HG02885 (cell line): ENCODE data around the gene EPB41L5.

ENCODE experiments used
- ATAC-seq: cut with Tn5 transposase; IDR thresholded peaks from one replicate; pipeline ENCODE4 v1.9.1; 2021; ENCODE audit warnings: mild to moderate bottlenecking; ENCODE audit not compliant: unreplicated experiment, poor library complexity

Gene EPB41L5

DNA sequence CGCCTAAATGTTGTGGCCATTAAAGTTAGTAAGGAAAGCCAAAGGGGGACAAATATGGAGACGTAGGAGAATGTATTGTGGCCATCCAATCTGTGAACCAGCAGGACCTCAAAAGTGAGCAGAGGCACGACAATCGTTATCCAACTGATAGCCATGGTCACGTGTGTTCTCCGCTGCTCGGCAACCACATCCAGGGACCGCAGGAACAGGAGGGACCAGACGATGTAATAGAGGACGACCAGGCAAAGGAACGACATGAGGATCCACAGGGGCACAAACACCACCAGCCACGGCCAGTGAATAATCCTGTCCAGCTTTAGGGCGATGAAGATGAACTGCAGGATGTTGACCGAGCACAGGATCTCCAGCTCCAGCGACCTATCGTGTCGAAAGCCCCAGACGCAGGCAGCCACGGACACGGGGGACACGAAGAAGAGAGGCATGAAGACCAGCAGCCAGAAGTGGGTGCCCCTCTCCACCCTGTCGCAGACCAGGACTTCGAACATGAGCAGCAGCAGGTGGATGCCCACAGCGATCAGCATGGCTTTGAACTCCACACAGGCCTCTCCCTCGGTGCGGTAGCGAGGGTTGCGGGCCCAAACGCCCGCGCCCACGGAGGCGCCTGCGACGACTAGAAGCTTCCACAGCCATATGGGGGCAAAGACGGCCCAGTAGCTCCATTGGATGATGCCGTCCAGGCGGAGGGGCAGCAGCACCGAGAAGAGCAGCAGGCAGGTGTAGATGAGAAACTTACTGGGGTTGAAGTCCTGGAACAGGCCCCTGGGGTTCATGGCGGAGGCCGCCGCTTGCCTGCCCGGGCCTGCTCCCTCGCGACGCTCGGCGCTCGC, 209.5 kb downstream of the EPB41L5 start:
- no peak for ATAC-seq

DNA sequence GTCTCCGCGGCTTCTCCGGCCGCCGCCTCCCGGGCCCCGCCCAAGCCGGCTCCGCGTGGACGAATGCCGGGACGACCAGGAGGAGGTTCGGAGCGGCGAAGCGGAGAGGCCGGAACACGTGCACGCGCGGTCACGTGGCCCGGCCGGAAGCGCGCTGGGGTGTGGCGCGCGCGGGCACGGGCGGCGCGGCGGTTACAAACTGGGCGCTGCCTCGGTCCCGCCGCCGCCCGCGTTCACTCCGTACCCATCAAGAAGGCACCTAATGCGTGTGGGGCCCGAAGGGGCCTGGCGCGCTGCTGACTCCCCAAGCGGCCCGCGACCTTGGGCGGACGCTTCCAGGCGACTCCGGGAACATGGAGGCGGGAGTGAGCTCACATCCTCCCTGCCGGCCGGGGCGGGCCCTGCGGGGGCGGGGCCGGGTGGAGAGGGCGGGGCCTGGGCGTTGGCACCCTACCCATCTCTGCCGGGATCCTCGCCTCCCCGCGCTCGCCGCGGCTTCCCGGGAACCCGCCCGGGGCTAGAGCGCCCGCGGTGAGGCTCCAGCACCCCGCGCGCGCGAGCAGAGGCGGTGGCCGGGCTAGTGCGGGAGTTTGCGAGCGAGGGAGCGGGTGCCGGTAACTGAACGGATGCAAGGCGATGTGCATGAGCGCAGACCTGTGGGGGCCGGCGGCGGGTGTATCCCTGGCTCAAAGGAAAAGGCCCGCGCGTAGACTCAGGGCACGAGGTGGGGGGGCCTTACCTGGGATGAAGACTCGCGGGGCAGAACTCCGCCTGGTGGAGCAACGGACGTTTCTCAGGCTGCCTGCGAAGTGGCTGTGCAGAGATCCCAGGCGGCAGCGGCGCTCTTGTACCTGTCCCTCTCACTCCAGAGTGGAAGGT, 210.4 kb downstream of the EPB41L5 start, which contains the start of gene TMEM185B:
Gene TMEM185B (minus strand): TSS at position 367 of the 879 bp plus-strand sequence. CDS start 424 bp downstream, outside the sequence.
- peak; percentile 90 for ATAC-seq

DNA sequence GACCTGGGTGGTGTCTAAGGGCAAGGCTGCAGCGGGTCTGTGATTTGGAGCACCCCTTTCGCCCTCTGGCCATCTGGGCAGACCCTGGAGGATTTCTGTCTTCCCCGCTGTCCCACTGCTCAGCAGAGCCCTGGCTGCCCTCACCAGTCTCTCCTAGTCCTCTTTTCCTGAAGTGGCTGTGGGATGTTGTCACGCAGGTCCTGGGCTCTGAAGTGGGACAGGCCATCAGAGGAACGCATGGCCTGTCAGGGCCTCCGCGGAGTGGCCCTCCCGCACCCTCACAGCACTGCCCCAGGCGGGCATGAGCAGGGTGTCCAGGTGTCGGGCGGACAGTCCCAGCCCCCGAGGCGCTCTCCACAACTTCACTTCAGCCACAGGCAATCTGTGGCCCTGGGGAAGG, 211.4 kb downstream of the EPB41L5 start:
- ATAC-seq = no peak

DNA sequence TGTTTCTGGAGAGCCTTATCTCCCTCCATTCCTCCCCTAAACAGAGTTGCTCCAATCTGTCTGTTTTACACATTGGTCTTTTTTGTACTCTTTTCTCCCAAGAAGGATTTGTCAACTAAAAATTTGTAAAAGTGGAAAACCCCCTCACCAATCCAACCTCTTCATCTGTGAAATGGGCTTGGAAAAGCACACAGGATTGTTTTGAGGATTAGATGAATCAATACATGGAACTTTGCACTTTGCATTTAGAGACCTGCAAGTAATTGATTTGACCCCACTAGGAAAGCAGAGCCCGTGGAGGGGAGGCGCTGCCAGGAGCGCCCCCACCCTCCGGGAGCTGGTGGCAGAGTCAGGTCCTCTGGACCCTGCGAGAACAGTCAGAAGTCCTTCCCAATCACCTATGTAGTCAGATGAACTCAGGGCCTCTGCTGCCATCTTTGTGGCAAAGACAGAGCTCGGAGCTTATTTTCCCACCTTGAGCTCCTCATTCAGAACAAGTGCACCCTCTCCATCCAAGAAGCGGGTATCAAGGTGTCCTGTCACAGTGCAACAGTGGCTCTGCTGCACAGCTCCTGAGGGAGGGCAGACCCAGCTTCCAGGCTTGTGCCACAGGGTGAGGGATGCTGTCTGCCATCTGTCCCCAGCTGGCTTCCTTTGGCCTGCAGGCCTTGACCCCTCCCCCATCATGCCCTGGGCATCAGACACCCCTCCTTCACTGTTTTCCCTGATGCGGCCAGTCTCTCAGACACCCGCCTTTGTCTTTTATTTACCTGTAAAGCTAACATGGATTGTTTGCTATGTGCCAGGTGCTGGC, 212.1 kb downstream of the EPB41L5 start:
- no peak for ATAC-seq

DNA sequence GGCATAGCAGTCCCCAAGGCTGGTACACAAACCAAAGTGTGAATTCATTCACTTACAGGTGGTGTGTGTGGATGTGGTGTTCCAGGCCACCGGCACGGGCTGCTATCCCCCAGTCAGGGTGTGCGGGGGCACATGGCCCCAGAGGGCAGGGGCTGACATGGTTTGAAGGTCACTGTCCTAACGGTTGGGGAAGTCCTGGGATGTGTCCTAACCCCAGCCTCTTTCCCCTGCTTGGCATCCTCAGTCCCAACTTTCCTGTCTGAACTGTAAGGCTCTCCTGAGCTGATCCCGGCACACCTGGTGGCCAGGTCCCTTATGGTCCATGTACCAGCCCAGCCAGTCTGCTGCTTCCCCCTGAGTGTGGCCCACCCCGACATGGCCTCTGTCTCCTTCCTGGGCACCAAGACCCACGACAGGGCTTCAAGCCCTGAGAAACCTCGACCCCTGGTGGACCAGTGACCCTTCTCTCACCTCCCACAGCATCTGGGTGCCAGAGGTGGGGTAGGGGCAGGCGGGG, 212.7 kb downstream of the EPB41L5 start:
- no peak for ATAC-seq

DNA sequence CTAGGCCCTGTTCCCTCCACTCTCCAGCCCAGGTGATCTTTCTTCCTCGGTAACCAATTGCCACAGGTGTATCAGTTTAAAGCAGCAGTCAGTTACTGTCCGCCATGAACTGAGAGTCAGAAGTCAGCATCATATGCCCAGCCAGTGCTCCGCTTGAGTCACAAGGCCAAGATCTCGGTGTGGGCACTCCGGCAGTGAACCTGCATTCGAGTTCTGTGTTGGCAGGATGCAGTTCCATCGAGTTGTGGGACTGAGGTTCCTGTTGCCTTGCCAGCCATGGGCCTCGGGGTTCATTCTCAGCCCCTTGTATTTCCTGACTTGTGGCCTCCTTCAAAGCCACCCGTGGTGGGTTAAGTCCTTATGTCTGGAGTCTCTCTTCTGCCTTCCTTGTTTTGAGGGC, 213.4 kb downstream of the EPB41L5 start:
- no peak for ATAC-seq

DNA sequence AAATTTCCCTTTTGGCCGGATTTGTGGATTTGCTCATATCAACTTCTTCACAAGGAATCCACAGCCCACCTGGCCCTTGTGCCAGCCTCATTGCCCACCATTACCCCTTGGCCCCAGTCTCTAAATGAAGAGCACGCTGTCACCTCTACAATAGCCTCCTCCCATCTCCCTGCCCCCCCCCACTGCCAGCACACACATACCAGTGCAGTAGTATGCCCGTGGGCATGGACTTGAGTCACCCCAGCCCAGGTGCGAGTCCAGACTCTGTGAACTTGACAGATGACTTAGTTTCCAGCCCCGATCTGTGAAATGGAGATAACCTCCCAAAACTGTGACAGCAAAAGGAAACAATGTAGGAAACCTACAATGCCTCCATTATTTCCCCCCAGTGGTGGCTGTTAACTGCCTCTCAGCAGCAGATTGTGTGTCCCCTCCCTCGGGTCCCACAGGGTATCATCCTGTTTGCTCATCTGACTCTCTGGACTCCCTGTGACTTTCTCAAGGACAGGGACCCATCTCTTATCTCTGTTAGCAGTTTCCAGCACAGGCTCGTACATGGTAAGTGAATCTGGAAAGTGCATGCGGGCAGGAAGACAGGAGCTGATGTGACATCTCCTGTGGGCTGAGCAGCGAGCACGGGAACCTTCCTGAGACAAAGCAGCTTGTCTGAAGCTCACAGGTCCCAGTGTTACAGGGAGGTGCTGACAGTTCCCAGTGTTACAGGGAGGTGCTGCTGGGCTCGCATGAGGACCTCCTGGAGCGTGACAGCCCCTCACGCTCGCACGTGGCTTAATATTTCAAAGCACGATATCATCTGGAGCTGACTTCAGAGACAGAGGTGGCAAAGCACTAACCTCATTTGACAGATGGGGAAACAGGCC, 214.5 kb downstream of the EPB41L5 start:
- no peak for ATAC-seq

DNA sequence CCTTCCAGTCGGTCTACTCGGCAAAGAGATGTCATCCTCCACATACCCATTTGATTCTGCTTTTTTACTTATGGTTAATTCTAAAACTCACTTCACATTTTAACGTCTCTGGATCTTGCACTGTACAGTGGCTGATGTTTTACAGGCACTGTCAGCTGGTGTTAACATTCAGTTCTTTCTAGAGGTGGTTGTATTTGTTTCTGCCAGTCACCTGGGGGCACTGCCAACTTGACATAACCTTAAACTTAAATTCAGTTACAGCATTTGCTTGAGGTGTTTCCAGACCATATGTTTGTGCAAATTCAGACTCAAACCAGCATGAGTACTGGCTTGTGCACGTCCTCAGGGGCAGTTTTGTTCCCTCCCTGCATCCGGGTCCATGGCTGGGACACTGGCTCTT, 215.6 kb downstream of the EPB41L5 start:
- no peak for ATAC-seq
